Vagina (tissue), 2 donors: ENCODE measurements around the gene GLCE. TPM values are rescaled to one million over a fixed set of nuclear protein-coding genes. Genes with fewer than 3 reads are reported as not detected.

Experiments
- DNase-seq, 2 donors: peaks; one replicate each; pipeline ENCODE4 v3.0.0-alpha.2; 2017; ENCODE audit errors: extremely low spot score in 2 of 2
- H3K27ac ChIP-seq: fragments of 200-600 bp; sonication (generic); one replicate; pipeline ENCODE4 v1.5.1; 2019
- H3K27me3 ChIP-seq: fragments of 200-600 bp; sonication (generic); one replicate; pipeline ENCODE4 v1.5.1; 2019
- H3K36me3 ChIP-seq, 2 donors: fragments of 200-600 bp; sonication (generic); one replicate each; pipeline ENCODE4 v1.5.1; 2017 to 2019
- H3K4me1 ChIP-seq: fragments of 200-600 bp; sonication (generic); one replicate; pipeline ENCODE4 v1.5.1; 2019
- H3K4me3 ChIP-seq, 2 donors: fragments of 200-600 bp; sonication (generic); 1 replicate in 1 of 2; 2 replicates in 1 of 2; pipeline ENCODE4 v1.5.1; 2016 to 2019
- H3K9me3 ChIP-seq: fragments of 200-600 bp; sonication (generic); one replicate; pipeline ENCODE4 v1.5.1; 2019
- CTCF ChIP-seq, 3 experiments: fragments of 450-650 bp in 2 of 3; fragments of 200-600 bp in 1 of 3; sonication (generic) in 1 of 3; IDR thresholded peaks; one replicate each; pipeline ENCODE4 v1.5.1; 2017 to 2019; ENCODE audit warnings: antibody characterized with exemption in 3 of 3, mild to moderate bottlenecking in 2 of 3, moderate library complexity in 2 of 3
- POLR2A ChIP-seq, 2 donors: fragments of 450-650 bp; IDR thresholded peaks; one replicate each; pipeline ENCODE4 v1.6.1; 2017; ENCODE audit warnings: antibody characterized with exemption in 2 of 2, mild to moderate bottlenecking in 2 of 2, moderate library complexity in 2 of 2
- POLR2AphosphoS5 ChIP-seq, 2 donors: sonication (generic); formaldehyde crosslinking; IDR thresholded peaks; one replicate each; pipeline ENCODE4 v1.9.0; 2017; ENCODE audit warnings: antibody characterized with exemption in 2 of 2, mild to moderate bottlenecking in 2 of 2, low read depth in 1 of 2; ENCODE audit not compliant: insufficient read depth in 1 of 2
- intact Hi-C: fragments of 100-400 bp; cut with DNase I; formaldehyde crosslinking; loops from one replicate; pipeline ENCODE4 v1.15.1; 2023
- total RNA-seq: library from RNA; depleted of rRNA; stranded (reverse); fragments of >200 nt; gene quantifications from one replicate; pipeline ENCODE4 v1.2.3, GENCODE V29; 2016

GLCE gene
- total RNA-seq, 1 donor from 2014 or later = 16.5 TPM

- H3K9me3 ChIP-seq = no peaks in the 10 kb centered on the region
- no peaks in the 10 kb centered on the region for H3K27me3 ChIP-seq
- no peak for DNase-seq
- no peak overlapping the region for H3K4me3 ChIP-seq
- intact Hi-C loops = no loop called here
- TF ChIP-seq POLR2A (IDR thresholded peaks at IDR 0.05) (no peak), POLR2AphosphoS5 (IDR thresholded peaks at IDR 0.05; ENCODE audit: insufficient read depth in 1 of 2, low read depth in 1 of 2) (no peak)
- no peak overlapping the region for H3K27ac ChIP-seq
- no peaks in the 10 kb centered on the region for H3K36me3 ChIP-seq
- H3K4me1 ChIP-seq = no peaks in the 10 kb centered on the region
Measured at GRCh38 chr15:69282104-69282743, 121.8 kb downstream of the GLCE start.

DNA sequence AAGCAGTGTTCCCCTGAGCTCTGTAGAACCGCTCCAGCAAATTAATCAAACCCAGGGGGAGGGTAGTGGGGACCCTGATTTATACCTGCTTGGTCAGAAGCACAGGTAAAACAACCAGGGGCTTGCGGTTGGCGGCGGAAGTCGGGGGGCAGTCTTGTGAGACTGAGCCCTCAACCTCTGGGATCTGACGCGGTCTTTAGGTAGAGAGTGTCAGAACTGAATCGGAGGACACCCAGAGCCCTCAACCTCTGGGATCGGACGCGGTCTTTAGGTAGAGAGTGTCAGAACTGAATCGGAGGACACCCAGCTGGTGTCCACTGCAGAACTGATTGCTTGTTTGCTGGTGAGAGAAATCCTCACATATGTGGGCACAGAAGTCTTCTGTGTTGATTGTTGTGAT, 125.4 kb downstream of the GLCE start:
- Histone ChIP-seq H3K4me1 (peaks cover 22% of the 10 kb centered on the region), H3K9me3 (no peaks in the 10 kb centered on the region), H3K4me3 (no peak overlapping the region), H3K27me3 (no peaks in the 10 kb centered on the region), H3K27ac (no peak overlapping the region), H3K36me3 (no peaks in the 10 kb centered on the region)
- intact Hi-C loops = no loop called here
- no peak for DNase-seq
- no peak for TF ChIP-seq POLR2A (IDR thresholded peaks at IDR 0.05)
- no peak for TF ChIP-seq CTCF (IDR thresholded peaks at IDR 0.05)
- no peak for TF ChIP-seq POLR2AphosphoS5 (IDR thresholded peaks at IDR 0.05; ENCODE audit: insufficient read depth in 1 of 2, low read depth in 1 of 2)

DNA sequence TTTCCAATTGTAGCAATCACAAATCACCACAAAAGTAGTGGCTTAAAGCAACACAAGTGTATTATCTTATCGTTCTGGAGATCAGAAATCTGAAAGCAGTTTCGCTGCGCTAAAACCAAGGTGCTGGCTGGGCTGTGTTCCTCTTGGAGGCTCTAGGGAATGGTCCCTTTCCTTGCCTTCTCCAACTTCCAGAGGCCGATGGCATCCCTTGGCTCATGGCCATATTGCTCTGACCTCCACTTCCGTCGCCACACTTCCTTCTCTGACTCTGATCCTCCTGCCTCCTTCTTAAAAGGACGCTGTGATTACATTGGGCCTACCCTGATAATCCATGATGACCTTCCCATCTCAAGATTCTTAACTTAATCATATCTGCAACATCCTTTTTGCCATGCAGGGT, 127.6 kb downstream of the GLCE start:
- no peaks in the 10 kb centered on the region for H3K27me3 ChIP-seq
- intact Hi-C loops = no loop called here

DNA sequence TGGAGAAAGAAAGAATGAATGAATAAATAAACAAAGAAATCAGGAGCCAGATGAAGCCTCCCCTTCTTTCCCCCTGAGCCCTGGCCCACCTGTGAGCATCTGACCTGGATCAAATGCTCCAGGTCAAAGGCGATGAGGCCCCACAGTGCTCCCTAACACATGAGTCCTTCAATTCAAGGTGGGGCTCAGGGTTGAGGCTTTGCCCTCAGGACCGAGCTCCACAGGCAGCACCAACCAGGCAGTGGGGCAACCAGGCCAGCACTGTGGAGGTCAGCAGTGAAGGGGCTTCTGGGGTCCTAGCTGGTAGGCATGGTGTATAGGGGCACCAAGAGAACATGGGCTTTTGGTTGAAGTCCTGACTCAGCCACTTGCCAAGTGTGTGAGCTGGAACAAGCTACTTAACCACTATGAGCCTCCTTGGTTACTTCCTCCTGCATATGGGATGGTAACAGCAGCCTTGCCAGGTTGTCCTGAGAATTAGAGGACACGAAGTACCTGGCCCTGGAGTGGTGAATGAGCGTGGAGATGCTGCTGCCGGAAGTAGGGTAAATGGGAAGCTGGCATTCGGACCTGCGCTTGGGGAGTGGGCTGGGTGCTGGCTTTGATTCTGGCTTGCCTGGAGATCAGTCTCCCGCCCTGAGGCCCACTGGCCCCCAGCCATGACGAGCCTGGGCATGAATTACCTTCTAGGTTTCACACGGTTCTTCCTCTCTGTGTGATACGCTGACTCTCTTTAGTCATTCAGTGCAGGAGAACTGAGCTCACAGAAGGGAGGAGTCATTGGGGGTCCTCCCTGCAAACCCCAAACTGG, 128.3 kb downstream of the GLCE start:
- H3K27ac ChIP-seq = no peak overlapping the region
- intact Hi-C loops = no loop called here
- TF ChIP-seq POLR2A (IDR thresholded peaks at IDR 0.05) (no peak), CTCF (IDR thresholded peaks at IDR 0.05) (no peak), POLR2AphosphoS5 (IDR thresholded peaks at IDR 0.05; ENCODE audit: insufficient read depth in 1 of 2, low read depth in 1 of 2) (no peak)
- no peaks in the 10 kb centered on the region for H3K27me3 ChIP-seq
- no peaks in the 10 kb centered on the region for H3K36me3 ChIP-seq
- no peak overlapping the region for H3K4me3 ChIP-seq
- peaks cover 23% of the 10 kb centered on the region for H3K4me1 ChIP-seq
- H3K9me3 ChIP-seq = no peaks in the 10 kb centered on the region
- peak in 1 of 2 donors; percentile 77 for DNase-seq

More for the DNA sequence above, 127.6 kb downstream of the GLCE start:
- no peaks in the 10 kb centered on the region for H3K9me3 ChIP-seq
- H3K4me3 ChIP-seq = no peak overlapping the region
- no peak for DNase-seq
- no peak for TF ChIP-seq CTCF (IDR thresholded peaks at IDR 0.05)
- no peak for TF ChIP-seq POLR2AphosphoS5 (IDR thresholded peaks at IDR 0.05; ENCODE audit: insufficient read depth in 1 of 2, low read depth in 1 of 2)
- no peak for TF ChIP-seq POLR2A (IDR thresholded peaks at IDR 0.05)
- peaks cover 23% of the 10 kb centered on the region for H3K4me1 ChIP-seq
- H3K36me3 ChIP-seq = no peaks in the 10 kb centered on the region
- H3K27ac ChIP-seq = no peak overlapping the region

DNA sequence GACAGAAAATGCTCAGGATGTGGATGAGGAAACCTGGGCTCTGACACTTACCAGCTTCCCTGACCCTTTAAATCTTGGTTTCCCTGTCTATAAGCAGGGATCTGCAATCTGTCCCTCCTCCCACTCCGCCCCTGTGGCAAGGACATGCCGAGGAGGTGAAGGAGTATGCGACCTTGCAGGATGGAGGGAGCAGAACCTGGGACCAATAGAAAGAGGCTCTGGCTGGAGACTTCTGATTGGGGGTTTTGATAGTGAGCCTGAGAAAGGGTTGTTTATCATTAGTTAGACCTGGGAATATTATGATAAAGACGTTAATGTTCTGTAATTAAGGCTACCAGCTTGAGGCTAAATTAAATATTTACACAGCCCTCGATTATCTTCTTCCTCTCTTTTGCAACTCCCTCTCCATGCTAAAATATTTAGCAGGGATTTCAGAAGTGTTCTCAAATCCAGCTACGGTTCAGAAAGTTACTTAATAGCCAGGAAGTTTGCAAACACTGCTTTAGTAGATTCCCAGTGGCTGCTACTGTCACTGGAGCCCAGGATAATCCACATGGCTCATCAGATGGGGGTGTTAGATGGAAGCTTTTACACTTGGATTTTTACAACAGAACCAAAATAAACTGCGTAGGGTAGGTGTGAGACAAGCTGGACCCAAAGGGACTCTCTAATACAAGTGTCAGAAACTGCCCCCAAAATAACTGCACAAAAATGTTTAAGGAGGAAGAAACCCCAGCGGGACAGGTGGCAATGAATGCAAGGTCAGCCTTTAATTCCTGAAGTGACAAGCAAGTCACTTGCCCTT, 129.1 kb downstream of the GLCE start:
- no peak overlapping the region for H3K4me3 ChIP-seq
- no peaks in the 10 kb centered on the region for H3K9me3 ChIP-seq
- intact Hi-C loops = no loop called here
- no peak overlapping the region for H3K27ac ChIP-seq
- TF ChIP-seq POLR2AphosphoS5 (IDR thresholded peaks at IDR 0.05; ENCODE audit: insufficient read depth in 1 of 2, low read depth in 1 of 2) (no peak), POLR2A (IDR thresholded peaks at IDR 0.05) (no peak), CTCF (IDR thresholded peaks at IDR 0.05) (no peak)
- no peaks in the 10 kb centered on the region for H3K27me3 ChIP-seq
- H3K36me3 ChIP-seq = no peaks in the 10 kb centered on the region
- H3K4me1 ChIP-seq = peaks cover 23% of the 10 kb centered on the region
- no peak for DNase-seq
